SK-N-SH (cell line): ENCODE data around the gene CD200R1. TPM values are rescaled to one million over a fixed set of nuclear protein-coding genes. Genes with fewer than 3 reads are reported as not detected.

Source experiments
- CTCF ChIA-PET: fragments of 300-600, 350-600 bp; formaldehyde crosslinking; extraction: SDS; loops from one replicate; lab custom pipeline; 2021; lab: Yijun Ruan, JAX
- POLR2A ChIA-PET: fragments of 350-600 bp; sonication (Branson Sonifier 250); formaldehyde crosslinking; extraction: SDS; loops from one replicate; lab custom pipeline; 2020; ENCODE audit warnings: antibody characterized with exemption, inconsistent platforms; lab: Yijun Ruan, JAX
- DNase-seq: peaks from one replicate; pipeline ENCODE4 v3.0.0; 2012
- H2AFZ ChIP-seq: fragments of 200-600 bp; sonication (generic); 2 replicates; pipeline ENCODE4 v1.8.1; 2016; ENCODE audit warnings: antibody characterized with exemption, mild to moderate bottlenecking, low read depth
- H3F3A ChIP-seq: fragments of 200-600 bp; sonication (generic); replicated peaks from 2 replicates; pipeline ENCODE3; 2016; ENCODE audit warnings: antibody characterized with exemption, mild to moderate bottlenecking; ENCODE audit not compliant: insufficient read depth
- H3K27ac ChIP-seq, 2 experiments: fragments of 200-500 bp in 1 of 2; fragments of 200-600 bp in 1 of 2; sonication (Bioruptor generic) in 1 of 2; sonication (generic), shearing (Covaris generic) in 1 of 2; 2 replicates each; pipeline versions ENCODE4 v1.5.1 to v1.6.1; 2014 to 2016; ENCODE audit warnings: low read depth in 2 of 2, inconsistent platforms in 1 of 2, low read length in 1 of 2, mild to moderate bottlenecking in 1 of 2, mixed read lengths in 1 of 2
- H3K27me3 ChIP-seq: fragments of 200-600 bp; sonication (generic), shearing (Covaris generic); 2 replicates; pipeline ENCODE4 v1.6.1; 2016; ENCODE audit warnings: mixed run types; ENCODE audit not compliant: insufficient read depth
- H3K36me3 ChIP-seq, 2 experiments: fragments of 200-500 bp in 1 of 2; fragments of 200-600 bp in 1 of 2; sonication (Bioruptor generic) in 1 of 2; sonication (generic) in 1 of 2; replicated peaks in 1 of 2; 2 replicates each; pipeline versions ENCODE3 to v1.5.1; 2014 to 2016; ENCODE audit warnings: low read length in 1 of 2, mild to moderate bottlenecking in 1 of 2; ENCODE audit not compliant: insufficient read depth in 2 of 2, control insufficient read depth in 1 of 2
- H3K4me1 ChIP-seq, 2 experiments: fragments of 200-500 bp in 1 of 2; fragments of 200-600 bp in 1 of 2; sonication (Bioruptor generic) in 1 of 2; sonication (generic), shearing (Covaris generic) in 1 of 2; 2 replicates each; pipeline versions ENCODE4 v1.5.1 to v1.6.1; 2014 to 2016; ENCODE audit warnings: low read depth in 1 of 2, low read length in 1 of 2, mixed run types in 1 of 2; ENCODE audit not compliant: insufficient read depth in 2 of 2, control insufficient read depth in 1 of 2
- H3K4me2 ChIP-seq: fragments of 200-600 bp; sonication (generic), shearing (Covaris generic); 2 replicates; pipeline ENCODE4 v1.6.1; 2017; ENCODE audit warnings: mixed run types
- H3K4me3 ChIP-seq, 2 experiments: fragments of 200-500 bp in 1 of 2; fragments of 200-600 bp in 1 of 2; sonication (Bioruptor generic) in 1 of 2; sonication (generic), shearing (Covaris generic) in 1 of 2; 2 replicates each; pipeline versions ENCODE4 v1.5.1 to v1.8.1; 2014 to 2016; ENCODE audit warnings: low read depth in 2 of 2, inconsistent platforms in 1 of 2, low read length in 1 of 2, mild to moderate bottlenecking in 1 of 2, mixed read lengths in 1 of 2, moderate library complexity in 1 of 2
- H3K79me2 ChIP-seq: fragments of 200-600 bp; sonication (generic); 2 replicates; pipeline ENCODE4 v1.8.1; 2017; ENCODE audit warnings: mild to moderate bottlenecking; ENCODE audit not compliant: insufficient read depth
- H3K9ac ChIP-seq: fragments of 200-600 bp; sonication (generic); 2 replicates; pipeline ENCODE4 v1.6.1; 2017; ENCODE audit warnings: mixed run types
- H3K9me2 ChIP-seq: fragments of 200-600 bp; sonication (generic); 2 replicates; pipeline ENCODE4 v1.6.1; 2017; ENCODE audit warnings: mixed run types
- H3K9me3 ChIP-seq: fragments of 200-600 bp; sonication (generic); 2 replicates; pipeline ENCODE4 v1.6.1; 2017; ENCODE audit warnings: mixed run types, mild to moderate bottlenecking, moderate library complexity
- H4K20me1 ChIP-seq: fragments of 200-600 bp; sonication (generic); 2 replicates; pipeline ENCODE4 v1.6.1; 2017; ENCODE audit warnings: mild to moderate bottlenecking, mixed run types; ENCODE audit not compliant: insufficient read depth
- ELF1 ChIP-seq: IDR thresholded peaks from 2 replicates; pipeline ENCODE4 v1.4.0; 2012
- EP300 ChIP-seq, 2 experiments: IDR thresholded peaks; 2 replicates each; pipeline versions ENCODE4 v1.4.0 to v1.6.1; 2012; ENCODE audit warnings: borderline replicate concordance in 1 of 2, low read depth in 1 of 2, low read length in 1 of 2
- EZH2phosphoT487 ChIP-seq: fragments of 200-600 bp; sonication (generic); IDR thresholded peaks from 2 replicates; pipeline ENCODE4 v1.6.1; 2017; ENCODE audit warnings: low read depth, mixed run types, mild to moderate bottlenecking, antibody characterized with exemption, moderate library complexity, borderline replicate concordance
- FOSL2 ChIP-seq: IDR thresholded peaks from 2 replicates; pipeline ENCODE4 v1.4.0; 2012; ENCODE audit warnings: low read depth, mild to moderate bottlenecking, moderate library complexity, borderline replicate concordance
- FOXJ3 ChIP-seq: sonication (generic); formaldehyde crosslinking; IDR thresholded peaks from 2 replicates; pipeline ENCODE4 v1.5.1; 2020; ENCODE audit warnings: mild to moderate bottlenecking, missing genetic modification reagents
- FOXM1 ChIP-seq: IDR thresholded peaks from 2 replicates; pipeline ENCODE4 v1.4.0; 2012; ENCODE audit warnings: low read depth, mild to moderate bottlenecking
- GATA2 ChIP-seq: sonication (generic); formaldehyde crosslinking; IDR thresholded peaks from 2 replicates; pipeline ENCODE4 v1.5.0; 2020; ENCODE audit warnings: mild to moderate bottlenecking, missing genetic modification reagents
- JUND ChIP-seq: IDR thresholded peaks from 2 replicates; pipeline ENCODE4 v1.4.0; 2012
- MXI1 ChIP-seq: IDR thresholded peaks from 2 replicates; pipeline ENCODE4 v1.6.1; 2012; ENCODE audit warnings: mild to moderate bottlenecking, low read depth, low read length, improper control_type of control experiment
- NFIC ChIP-seq: IDR thresholded peaks from 2 replicates; pipeline ENCODE4 v1.4.0; 2012; ENCODE audit warnings: borderline replicate concordance
- POLR2AphosphoS5 ChIP-seq: IDR thresholded peaks from 2 replicates; pipeline ENCODE4 v1.6.1; 2012; ENCODE audit warnings: low read depth, low read length
- RXRA ChIP-seq: IDR thresholded peaks from 2 replicates; pipeline ENCODE4 v1.4.0; 2012; ENCODE audit warnings: low read depth, mild to moderate bottlenecking, borderline replicate concordance
- SIN3A ChIP-seq: IDR thresholded peaks from 2 replicates; pipeline ENCODE4 v1.6.1; 2012; ENCODE audit warnings: low read depth, mild to moderate bottlenecking, low read length, moderate library complexity, borderline replicate concordance
- SMC3 ChIP-seq: IDR thresholded peaks from 2 replicates; pipeline ENCODE4 v1.6.1; 2012; ENCODE audit warnings: low read depth, low read length, improper control_type of control experiment
- TCF12 ChIP-seq: IDR thresholded peaks from 2 replicates; pipeline ENCODE4 v1.4.0; 2012
- TEAD4 ChIP-seq: IDR thresholded peaks from 2 replicates; pipeline ENCODE4 v1.4.0; 2012; ENCODE audit warnings: mild to moderate bottlenecking, borderline replicate concordance; ENCODE audit not compliant: insufficient read depth
- YY1 ChIP-seq: IDR thresholded peaks from 2 replicates; pipeline ENCODE4 v1.4.0; 2012; ENCODE audit warnings: low read depth, mild to moderate bottlenecking
- WGBS: methylation state at CpG from one replicate; pipeline ENCODE4 v1.1.6; 2017; ENCODE audit warnings: low lambda C conversion rate; 5-methylcytosine and 5-hydroxymethylcytosine counted together
- polyA plus RNA-seq, 3 experiments: library from polyadenylated mRNA; depleted of rRNA; stranded (reverse); fragments of >200 nt; gene quantifications; 2 replicates each; pipeline ENCODE4 v1.2.3, GENCODE V29; 2012
- TF ChIP-seq, protein P1 (sequence below): IDR thresholded peaks from 2 replicates; pipeline ENCODE4 v1.6.1; 2012; ENCODE audit warnings: mild to moderate bottlenecking, low read depth, low read length, moderate library complexity
- TF ChIP-seq, protein P2 (sequence below): fragments of 150-350 bp; IDR thresholded peaks from 2 replicates; pipeline ENCODE4 v1.6.1; 2016; ENCODE audit warnings: mild to moderate bottlenecking, low read depth, low read length
- TF ChIP-seq, protein P3 (sequence below): IDR thresholded peaks from 2 replicates; pipeline ENCODE4 v1.4.0; 2012; ENCODE audit warnings: low read depth

CD200R1 gene
- polyA plus RNA-seq, 1 of the 3 experiments (the other 2 are of a cell fraction), result 0.02 TPM

DNA sequence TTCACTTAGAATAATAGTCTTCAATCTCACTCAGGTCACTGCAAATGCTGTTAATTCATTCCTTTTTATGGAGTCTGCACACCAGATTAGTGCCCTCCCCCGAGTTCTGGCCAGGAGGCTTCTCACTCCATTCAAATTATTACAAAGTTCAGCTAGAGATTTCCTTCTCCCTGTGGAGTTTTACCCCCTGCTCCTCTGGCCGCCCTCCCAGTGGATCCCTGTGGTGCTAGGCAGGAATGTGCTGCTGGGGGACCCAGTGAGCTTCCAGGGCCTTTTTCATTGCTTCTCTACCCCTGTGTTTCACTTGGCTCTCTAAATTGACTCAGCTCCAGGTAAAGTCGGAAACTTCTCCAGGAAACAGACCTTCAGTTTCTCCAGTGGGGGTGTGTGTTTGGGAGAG lies 85.5 kb downstream of the CD200R1 start:
- CTCF ChIA-PET, result no interaction called here
- Histone ChIP-seq H3K9ac (no peak overlapping the region), H4K20me1 (no peaks in the 10 kb centered on the region), H3K79me2 (no peaks in the 10 kb centered on the region), H3K4me1 (no peaks in the 10 kb centered on the region), H3K27ac (no peak overlapping the region), H3F3A (no peaks in the 10 kb centered on the region), H2AFZ (no peak overlapping the region), H3K9me2 (0 out of 2 replicates have a peak, but pooled peaks cover 2% of the 10 kb centered on the region), H3K4me3 (no peak overlapping the region), H3K9me3 (no peaks in the 10 kb centered on the region), H3K4me2 (no peak overlapping the region), H3K27me3 (no peaks in the 10 kb centered on the region), H3K36me3 (no peaks in the 10 kb centered on the region)
- POLR2A ChIA-PET, result no interaction called here
- DNase-seq, result no peak
- WGBS, result 69% methylated on average over 3 of the region's 3 CpGs
- no peak for TF ChIP-seq EP300 (IDR thresholded peaks at IDR 0.05; ENCODE audit: borderline replicate concordance in 1 of 2, low read depth in 1 of 2, low read length in 1 of 2)
- TF ChIP-seq ELF1, result no peak
- no peak for TF ChIP-seq NFIC
- TF ChIP-seq, protein P1, sequence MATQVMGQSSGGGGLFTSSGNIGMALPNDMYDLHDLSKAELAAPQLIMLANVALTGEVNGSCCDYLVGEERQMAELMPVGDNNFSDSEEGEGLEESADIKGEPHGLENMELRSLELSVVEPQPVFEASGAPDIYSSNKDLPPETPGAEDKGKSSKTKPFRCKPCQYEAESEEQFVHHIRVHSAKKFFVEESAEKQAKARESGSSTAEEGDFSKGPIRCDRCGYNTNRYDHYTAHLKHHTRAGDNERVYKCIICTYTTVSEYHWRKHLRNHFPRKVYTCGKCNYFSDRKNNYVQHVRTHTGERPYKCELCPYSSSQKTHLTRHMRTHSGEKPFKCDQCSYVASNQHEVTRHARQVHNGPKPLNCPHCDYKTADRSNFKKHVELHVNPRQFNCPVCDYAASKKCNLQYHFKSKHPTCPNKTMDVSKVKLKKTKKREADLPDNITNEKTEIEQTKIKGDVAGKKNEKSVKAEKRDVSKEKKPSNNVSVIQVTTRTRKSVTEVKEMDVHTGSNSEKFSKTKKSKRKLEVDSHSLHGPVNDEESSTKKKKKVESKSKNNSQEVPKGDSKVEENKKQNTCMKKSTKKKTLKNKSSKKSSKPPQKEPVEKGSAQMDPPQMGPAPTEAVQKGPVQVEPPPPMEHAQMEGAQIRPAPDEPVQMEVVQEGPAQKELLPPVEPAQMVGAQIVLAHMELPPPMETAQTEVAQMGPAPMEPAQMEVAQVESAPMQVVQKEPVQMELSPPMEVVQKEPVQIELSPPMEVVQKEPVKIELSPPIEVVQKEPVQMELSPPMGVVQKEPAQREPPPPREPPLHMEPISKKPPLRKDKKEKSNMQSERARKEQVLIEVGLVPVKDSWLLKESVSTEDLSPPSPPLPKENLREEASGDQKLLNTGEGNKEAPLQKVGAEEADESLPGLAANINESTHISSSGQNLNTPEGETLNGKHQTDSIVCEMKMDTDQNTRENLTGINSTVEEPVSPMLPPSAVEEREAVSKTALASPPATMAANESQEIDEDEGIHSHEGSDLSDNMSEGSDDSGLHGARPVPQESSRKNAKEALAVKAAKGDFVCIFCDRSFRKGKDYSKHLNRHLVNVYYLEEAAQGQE, result no peak
- no peak for TF ChIP-seq FOXJ3 (CRISPR knock-in tag)
- TF ChIP-seq MXI1, result no peak
- TF ChIP-seq, protein P2, sequence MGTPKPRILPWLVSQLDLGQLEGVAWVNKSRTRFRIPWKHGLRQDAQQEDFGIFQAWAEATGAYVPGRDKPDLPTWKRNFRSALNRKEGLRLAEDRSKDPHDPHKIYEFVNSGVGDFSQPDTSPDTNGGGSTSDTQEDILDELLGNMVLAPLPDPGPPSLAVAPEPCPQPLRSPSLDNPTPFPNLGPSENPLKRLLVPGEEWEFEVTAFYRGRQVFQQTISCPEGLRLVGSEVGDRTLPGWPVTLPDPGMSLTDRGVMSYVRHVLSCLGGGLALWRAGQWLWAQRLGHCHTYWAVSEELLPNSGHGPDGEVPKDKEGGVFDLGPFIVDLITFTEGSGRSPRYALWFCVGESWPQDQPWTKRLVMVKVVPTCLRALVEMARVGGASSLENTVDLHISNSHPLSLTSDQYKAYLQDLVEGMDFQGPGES, result no peak
- TF ChIP-seq SMC3, result no peak
- no peak for TF ChIP-seq FOXM1
- TF ChIP-seq POLR2AphosphoS5, result no peak

DNA sequence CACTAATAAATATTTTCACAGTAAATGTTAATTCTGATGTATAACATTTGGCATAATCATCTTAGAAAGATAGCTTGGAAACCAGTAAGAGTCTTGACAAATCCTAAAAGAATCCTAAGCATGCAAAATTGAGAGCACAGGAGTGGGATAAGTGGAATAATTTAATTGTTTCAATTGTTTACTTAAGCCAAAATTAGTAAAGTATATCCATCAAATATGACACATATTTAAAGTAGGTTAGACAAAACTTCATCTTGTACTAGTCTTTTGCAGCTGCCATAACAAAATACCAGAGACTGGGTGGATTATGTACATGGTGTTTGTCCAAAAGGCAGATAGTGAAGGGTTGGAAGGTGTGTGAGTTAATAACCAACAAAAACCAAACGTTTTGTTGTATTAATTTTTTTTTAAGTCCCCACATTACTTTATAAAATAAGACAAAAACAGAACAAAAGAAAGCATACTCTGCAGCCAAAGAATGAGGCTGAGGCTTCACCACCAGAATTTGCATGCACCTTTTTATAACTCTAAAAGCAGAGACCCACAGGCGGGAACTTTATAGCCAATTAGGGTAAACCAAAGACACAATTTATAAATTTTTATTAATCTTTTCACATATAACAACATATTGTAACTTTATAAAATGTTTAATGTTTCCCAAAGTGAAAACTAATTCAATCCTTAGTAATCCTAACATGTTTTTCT lies 86.4 kb downstream of the CD200R1 start:
- Histone ChIP-seq H3K9me2 (0 out of 2 replicates have a peak, but pooled peaks cover 2% of the 10 kb centered on the region), H3K4me1 (no peaks in the 10 kb centered on the region), H3K27me3 (no peaks in the 10 kb centered on the region), H3K79me2 (no peaks in the 10 kb centered on the region), H2AFZ (no peak overlapping the region), H3F3A (no peaks in the 10 kb centered on the region), H3K36me3 (no peaks in the 10 kb centered on the region), H3K9ac (no peak overlapping the region), H3K4me3 (no peak overlapping the region), H3K4me2 (no peak overlapping the region), H4K20me1 (no peaks in the 10 kb centered on the region), H3K27ac (no peak overlapping the region), H3K9me3 (no peaks in the 10 kb centered on the region)
- 46% methylated on average over 2 of the region's 2 CpGs for WGBS
- ChIA-PET POLR2A (no interaction called here), CTCF (no interaction called here)
- no peak for DNase-seq
- TF ChIP-seq EP300 (IDR thresholded peaks at IDR 0.05; ENCODE audit: borderline replicate concordance in 1 of 2, low read depth in 1 of 2, low read length in 1 of 2), result no peak
- TF ChIP-seq, protein P3, sequence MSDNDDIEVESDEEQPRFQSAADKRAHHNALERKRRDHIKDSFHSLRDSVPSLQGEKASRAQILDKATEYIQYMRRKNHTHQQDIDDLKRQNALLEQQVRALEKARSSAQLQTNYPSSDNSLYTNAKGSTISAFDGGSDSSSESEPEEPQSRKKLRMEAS, result no peak
- TF ChIP-seq RXRA, result no peak
- no peak for TF ChIP-seq FOXM1
- TF ChIP-seq TCF12, result no peak; the same call in 1 of the 2 replicates
- no peak for TF ChIP-seq GATA2 (CRISPR knock-in tag)
- TF ChIP-seq FOSL2, result no peak
- TF ChIP-seq YY1, result no peak
- no peak for TF ChIP-seq SIN3A
- TF ChIP-seq TEAD4, result no peak
- TF ChIP-seq, protein P1, result no peak
- no peak for TF ChIP-seq EZH2phosphoT487
- no peak for TF ChIP-seq JUND
